Fibroblast of skin of left biceps (primary cell): ENCODE measurements around the gene CSTB.
A peak's percentile ranks its signal among the peaks of the same experiment; 100 is the strongest.

Source experiments
- DNase-seq, 2 experiments: peaks; one replicate each; pipeline ENCODE4 v3.0.0-alpha.2; 2013; ENCODE audit warnings: low read depth in 2 of 2

Gene CSTB

DNA sequence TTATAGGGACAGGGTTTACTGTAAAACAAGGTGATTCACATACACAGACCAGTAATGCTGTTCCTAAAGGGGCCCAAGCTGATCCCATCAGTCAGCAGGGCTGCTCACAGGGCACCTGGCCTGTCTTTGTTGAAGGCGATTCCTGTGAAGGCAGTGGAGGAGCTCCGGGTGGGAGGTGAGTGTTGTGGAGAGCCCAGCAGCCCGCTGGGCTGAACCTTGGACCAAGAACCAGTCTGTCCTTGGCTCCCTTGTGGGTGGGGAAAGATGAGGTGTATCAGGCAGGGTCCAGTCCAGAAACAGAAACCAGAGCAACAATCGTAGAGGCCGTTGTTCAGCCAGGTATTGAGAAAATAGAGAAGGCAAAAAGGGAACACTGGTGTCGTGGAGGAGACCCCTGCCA lies 44.6 kb downstream of the CSTB start:
- no peak for DNase-seq

DNA sequence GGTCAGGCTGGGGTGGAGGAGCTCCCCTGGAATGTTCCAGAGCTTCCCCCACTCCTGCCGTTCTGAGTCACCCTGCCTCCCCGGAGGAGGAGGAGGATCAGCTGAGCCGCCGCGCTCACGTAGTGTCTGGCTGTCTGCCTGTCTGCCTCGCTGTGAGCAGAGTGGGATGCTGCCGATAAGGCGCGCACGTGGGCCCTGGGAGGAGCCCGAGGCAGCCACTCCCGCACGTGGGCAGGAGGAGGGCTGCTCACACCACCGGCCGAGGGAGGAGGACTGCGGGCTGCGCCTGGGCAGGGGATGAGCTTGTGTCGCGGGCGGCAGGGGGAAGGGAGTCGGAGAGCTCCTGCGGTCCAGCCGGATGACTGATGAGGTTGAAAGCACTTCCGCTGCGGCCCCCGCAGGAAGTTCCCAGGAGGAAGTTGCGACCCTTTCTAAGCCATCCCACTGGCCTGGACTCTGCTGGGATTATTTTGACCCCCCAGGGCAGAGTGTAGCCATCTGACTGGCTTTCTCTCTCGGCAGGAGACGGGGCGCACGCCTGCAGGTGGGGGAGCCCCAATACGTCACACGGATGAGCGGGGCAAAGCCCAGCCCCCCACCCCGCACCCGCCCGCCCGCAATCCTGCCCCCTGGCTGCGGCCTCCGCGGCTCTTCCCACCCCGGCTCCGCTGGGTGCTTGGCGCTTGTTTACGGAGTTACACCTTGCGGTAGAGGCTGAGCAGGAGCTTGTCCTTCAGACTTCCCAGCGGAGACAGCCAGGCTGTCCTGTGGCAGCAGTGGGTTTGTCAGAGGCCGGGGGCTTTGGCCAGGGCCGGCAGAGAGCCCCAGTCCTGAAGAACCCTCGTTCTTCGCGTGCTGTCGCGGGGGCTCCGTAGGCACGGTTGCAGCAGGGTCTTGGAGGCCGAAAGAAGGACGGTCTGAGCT lies 47.4 kb downstream of the CSTB start:
- peak; percentile 94 to 95 for DNase-seq

- no peak for DNase-seq
Measured at GRCh38 chr21:43728154-43728466, 48.0 kb downstream of the CSTB start.

DNA sequence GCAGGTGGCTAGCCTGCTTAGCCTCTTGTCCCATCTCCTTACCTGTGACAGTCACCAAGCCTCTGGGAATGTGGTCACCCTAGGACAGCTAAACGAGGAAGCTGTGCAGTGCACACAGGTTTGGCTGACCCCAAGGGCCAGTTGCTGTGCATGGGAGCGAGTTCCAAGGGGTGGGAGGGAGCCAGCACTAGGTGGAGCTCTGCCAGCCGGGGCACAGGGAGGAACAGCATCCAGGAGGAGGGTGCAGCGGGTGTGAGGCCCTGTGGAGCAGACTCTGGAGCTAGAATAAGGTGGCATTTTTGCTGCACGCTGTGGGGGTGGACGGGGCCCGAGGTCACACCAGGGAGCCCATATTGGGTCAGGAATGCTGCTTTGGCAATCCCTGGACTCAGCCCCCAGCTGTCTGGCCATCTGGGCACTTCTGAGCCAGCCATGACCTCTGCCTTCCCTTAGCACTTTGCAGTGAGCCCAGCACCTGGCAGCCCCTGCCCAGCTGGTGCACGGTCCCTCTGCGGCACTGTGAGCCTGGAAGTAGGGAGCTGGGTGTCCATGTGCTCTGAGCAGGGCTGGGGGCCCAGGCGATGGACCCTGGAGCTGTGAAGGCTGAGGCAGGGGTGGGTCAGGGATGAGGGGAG lies 48.5 kb downstream of the CSTB start:
- no peak for DNase-seq

- no peak for DNase-seq
Measured at GRCh38 chr21:43726686-43727518, 49.2 kb downstream of the CSTB start.
